HL-60/S4 treated with phorbol 12-myristate 13-acetate at 8.2 ng/mL for 4 days and 3 days (cell line): ENCODE data around the gene TMEM14C.

Experiments
- in situ Hi-C: fragments of 300-500 bp; cut with MboI; formaldehyde crosslinking; loops from 2 replicates; pipeline ENCODE4 v1.15.0; 2022; ENCODE audit warnings: low sequenced_read_pairs

TMEM14C gene

DNA sequence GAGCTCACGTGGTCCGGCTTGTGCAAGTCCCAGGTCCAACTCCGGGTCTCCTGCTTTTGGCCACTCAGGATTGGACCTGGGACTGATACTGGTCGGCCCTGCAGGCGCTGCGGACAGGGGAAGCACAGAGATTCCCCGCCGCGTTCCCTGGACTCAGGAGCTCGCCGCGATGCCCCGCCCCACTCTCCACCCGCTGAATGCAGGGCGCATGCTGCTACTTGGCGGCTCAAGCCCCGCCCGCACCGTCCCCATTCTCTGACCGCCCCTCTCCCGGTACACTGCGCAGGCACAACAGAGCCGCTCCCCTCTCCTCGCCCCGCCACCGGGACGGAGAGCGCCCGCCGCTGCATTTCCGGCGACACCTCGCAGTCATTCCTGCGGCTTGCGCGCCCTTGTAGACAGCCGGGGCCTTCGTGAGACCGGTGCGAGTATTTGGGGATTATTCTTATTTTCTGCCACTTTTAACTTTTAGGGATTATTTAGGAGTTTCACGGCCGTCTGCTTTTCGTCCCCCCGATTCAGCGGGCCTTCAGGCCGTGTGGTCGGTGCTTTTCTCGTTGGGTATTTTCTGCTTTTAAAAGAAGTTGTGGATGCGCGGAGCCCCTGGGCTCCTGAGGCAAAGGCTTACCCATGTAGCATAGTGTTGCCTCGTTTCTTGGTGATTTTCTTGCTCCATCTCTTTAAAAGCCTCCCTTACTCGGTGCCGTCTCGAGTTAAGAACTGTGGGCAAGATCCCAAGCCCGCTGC, at the start of gene TMEM14C:
TMEM14C (plus strand) TSS at position 251 of the 747 bp plus-strand sequence. CDS start 1,544 bp downstream, outside the sequence.
- in situ Hi-C loops: no loop called here

DNA sequence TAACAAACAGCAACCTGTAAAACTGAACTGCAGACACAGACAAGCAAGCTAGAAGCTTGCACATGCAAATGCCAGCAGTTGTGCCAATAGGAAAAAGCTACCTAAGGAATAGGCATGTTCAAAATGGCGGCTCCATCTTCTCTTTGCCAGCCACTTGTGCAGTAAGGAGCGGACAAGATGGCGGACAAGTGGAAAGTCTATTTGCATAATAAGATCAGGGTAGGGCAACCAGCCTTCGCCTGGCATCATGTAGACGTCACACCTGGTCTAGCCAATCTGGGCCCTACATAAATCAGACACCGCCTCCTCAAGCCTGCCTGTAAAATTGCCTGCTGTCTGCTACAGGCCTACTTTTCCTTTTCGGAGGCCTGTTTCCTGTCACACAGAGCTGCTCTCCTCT, 46.5 kb upstream of the TMEM14C start:
- in situ Hi-C loops: no loop called here

DNA sequence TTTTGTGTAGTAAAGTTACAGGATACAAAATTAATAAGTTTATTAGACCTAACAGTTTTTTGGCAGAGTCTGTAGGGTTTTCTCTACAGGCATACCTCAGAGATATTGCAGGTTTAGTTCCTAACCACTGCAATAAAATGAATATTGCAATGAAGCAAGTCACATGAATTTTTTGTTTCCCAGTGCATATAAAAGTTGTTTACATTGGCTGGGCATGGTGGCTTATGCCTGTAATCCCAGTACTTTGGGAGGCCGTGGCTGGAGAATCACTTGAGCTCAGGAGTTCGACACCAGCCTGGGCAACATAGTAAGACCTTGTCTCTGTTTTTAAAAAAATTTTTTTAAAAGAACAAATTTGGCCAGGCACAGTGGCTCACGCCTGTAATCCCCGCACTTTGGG, 44.4 kb upstream of the TMEM14C start:
- in situ Hi-C loops: no loop called here

DNA sequence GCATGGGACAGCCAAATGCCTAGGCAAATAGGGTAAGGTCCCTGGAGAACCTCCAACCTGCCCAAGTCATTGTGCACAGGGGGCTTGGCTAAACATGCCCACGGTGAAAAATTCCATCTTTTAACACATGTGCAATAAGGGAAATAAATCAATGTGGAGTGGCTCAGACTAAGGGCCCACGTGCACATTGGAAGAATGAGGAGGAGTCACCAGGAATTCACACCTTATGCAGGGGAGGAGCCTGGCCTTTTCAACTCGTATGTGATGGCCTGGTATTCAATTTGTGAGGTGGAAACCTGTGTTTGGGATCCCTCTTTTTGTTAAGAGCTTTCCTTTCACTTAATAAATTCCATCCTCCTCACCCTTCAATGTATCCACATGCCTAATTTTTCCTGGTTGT, 41.1 kb upstream of the TMEM14C start:
- in situ Hi-C loops: no loop called here

DNA sequence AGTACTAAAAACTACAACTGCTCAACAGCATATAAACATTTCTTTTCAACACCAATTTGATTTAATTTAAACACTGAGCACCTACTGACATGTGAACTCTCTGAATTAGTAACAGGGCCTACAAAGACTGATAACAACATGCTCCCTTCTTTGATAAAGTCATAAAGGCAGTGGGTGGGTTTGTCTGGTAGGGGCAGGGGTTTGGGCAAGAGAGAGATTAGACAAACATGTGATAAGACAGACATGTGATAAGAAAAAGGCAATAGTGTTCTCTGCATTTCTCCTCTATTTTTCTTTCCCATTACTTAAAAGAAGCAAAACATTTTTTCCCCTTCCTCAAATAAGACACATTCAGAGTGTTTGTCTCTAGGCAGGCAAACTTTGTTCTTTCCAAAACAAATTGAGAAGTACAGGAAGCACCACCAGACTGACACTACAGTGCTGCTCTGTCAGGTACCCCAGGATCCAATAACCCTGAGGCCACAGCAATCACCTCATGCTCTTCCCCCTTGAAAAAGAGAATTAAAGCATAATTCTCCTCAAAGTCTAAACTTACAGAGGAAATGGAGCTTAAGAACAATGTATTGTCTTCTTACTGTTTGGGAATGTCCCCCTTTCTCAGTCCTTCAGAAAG, 40.4 kb upstream of the TMEM14C start:
- in situ Hi-C loops: no loop called here

DNA sequence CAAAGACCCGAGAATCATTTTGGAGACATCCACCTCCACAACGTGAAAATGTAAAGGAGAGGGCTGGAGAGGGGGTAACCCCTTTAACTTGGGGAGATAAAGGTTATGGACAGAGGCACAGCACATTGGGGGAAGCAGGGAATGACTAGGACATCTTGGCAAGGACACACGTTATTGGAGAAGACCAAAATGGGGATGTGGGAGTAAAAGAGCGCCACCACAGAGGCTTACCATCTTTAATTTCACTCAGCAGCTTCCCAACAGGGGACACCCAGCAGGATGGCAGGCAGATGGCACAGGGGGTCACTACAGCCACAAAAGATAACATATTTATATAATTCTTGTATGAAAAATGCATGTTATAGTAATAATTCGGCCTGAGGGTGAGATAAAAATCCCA, 38.3 kb upstream of the TMEM14C start:
- in situ Hi-C loops: no loop called here

DNA sequence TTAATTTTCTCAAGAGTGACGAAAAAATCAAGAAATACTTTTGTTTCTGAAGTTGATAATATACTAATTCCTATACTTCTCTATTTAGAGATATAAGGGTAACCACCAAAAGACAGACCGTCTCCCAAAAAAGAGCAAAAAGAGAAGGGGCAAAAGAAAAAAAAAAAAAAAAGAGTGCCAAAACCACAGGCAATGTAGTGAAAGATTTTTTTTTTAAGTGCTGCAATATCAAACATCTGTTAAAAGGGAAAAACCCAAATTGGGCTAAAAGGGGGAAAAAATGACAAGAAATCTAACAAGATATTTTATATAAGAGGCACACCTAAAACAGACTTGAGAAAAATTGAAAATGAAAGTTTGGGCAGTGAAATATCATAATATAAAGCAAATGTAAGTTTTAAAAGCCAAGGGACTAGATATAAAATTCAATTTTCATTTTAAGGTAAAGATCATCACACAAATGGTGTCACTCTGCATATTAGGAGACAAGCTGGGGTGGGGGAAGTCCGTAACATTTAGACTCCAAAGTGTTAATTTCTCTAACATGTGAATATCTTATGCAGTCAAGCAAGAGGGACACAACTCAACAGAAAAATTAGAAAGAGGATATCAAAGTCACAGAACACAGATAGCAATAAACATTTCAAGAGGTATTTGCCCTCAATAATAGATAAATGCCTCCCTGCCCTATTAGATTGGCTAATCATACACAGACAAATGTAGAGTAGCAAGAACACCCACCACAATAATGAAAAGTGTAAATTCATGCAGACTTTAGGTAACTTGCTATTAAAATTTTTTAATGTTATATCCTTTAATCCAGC, 37.6 kb upstream of the TMEM14C start:
- in situ Hi-C loops: no loop called here

DNA sequence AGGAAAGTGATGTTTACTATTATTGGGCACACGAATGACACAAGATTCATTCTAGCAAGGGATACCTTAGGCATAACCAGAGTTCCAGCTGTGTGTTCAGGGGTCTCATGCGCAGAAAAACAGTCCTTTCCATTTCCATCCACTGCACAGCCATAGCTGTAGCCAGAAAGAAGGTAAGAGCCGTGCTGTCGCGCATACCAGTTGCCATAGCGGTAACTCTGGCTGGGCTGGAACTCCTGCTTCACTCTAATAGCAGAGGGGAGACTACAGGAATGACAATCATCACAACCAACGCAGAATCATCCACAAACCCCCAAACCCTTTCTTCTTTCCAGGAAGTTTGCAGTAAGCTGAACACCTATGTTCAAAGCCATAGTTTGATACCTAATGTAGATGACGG, 36.0 kb upstream of the TMEM14C start:
- in situ Hi-C loops: no loop called here

DNA sequence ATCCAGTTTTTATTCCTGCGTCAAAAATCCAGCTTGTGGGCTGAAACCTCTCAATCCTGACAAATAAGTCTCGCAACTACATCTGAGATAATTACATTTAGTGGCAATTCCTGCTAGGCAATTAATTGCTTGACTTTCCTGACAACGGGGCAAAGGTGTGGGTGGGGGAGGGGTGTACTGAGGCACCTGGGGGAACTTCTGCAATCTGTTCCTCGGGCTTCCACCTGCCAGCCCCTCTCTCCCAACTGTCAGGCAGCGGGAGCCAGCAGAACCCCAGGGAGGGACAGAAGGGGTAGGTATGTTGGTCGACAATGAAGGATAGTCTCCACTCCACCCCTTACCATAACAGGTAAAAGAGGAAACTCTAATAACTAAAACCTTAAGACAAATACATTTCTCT, 35.3 kb upstream of the TMEM14C start:
- in situ Hi-C loops: no loop called here

DNA sequence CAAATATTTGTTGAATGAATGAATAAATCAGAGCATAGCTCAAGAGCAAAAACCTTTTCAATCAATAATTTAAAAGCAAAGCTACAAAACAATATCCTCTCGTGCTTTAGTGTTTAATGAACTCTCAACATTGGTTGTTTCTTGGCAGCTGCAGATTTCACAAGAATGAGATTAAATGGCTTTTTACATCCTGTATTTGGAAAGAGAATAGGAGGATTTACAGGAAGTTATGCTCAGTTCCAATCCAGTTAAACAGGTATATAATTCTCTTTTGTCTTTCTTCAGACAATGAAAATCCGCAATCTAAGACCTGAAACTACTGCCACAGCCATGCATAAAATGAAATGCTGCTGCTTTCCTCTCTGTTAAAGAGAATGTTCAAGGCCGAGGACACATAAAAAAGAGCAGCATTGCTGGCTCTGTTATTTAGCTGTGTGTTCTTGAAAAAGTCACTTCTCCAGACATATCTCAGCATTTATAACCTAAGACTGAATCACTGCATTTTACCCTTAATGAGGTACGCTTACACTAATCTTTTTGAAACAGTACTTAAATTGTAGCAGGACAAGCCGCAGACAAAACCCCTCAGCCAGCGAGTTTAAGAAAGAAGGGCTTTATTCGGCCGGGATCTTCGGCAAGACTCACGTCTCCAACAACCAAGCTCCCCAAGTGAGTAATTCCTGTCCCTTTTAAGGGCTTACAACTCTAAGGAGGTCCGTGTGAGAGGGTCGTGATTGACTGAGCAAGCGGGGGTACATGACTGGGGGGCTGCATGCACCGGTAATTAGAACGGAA, 32.0 kb upstream of the TMEM14C start:
- in situ Hi-C loops: no loop called here

DNA sequence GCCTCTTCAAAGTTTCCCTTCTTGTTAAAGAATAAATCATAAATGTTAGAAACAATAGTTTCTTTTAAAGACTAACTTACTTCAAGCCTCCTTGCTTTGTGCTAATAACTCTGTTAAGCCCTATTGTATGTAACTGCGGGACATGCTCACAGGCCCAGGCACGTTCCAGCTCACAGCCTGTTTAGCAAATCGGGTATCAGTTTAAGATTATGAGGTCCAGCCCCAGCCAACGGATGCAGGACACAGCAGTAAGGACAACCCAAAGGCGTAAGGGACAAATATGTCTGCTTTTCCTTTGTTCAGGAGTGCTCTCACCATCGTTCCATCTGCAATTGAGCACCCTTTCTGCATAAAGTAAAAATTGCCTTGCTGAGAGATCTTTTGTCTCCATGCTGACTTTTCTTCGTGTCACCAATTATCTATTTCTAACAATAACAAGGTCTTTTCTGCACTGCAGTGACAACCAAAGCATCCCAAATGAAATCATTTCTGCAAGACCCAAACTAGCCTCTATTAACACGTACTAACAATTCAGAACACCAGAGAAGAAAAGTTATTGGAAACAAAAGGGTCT, 29.8 kb upstream of the TMEM14C start:
- in situ Hi-C loops: no loop called here

DNA sequence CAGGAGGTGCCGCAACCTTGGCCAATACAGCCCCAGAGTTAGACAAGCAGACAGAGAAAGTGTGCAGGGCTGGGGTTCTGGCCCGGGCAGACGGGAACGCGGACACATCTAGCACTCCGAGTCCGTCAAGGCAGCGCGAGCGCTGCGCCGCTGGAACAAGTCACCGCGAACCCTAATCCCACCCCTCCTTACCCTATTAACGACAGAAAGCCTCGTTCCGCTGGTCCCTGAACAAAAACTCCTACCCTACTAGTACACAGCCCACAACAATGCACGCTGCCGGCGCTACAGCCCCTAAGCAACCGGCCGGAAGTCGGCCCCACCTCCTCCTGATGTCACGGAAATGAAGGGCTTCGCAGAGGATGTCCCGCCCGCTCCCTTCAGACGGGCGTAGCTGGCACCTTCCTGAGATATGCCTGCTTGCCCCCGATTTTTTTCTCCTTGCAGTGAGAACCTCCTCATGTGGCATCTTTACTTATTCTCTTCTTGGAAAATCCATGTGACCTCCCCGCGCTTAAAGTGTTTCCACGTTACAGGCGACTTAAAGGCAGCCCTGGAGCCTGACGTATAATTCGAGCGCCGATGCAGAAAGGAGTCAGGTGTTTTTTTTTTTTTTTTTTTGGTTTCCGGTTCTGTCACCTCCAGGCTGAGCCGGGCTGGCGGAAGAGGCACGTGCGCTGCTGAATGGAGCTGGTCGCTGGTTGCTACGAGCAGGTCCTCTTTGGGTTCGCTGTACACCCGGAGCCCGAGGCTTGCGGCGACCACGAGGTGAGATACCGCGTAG, 28.4 kb upstream of the TMEM14C start, which contains the start of the genes C6orf52 and PAK1IP1:
C6orf52 (minus strand) TSS at position 315 of the 784 bp plus-strand sequence. CDS start 7,066 bp downstream, outside the sequence.
PAK1IP1 (plus strand) TSS at position 671 of the 784 bp plus-strand sequence; CDS start at position 685, 14 bp downstream.
- in situ Hi-C loops: no loop called here

DNA sequence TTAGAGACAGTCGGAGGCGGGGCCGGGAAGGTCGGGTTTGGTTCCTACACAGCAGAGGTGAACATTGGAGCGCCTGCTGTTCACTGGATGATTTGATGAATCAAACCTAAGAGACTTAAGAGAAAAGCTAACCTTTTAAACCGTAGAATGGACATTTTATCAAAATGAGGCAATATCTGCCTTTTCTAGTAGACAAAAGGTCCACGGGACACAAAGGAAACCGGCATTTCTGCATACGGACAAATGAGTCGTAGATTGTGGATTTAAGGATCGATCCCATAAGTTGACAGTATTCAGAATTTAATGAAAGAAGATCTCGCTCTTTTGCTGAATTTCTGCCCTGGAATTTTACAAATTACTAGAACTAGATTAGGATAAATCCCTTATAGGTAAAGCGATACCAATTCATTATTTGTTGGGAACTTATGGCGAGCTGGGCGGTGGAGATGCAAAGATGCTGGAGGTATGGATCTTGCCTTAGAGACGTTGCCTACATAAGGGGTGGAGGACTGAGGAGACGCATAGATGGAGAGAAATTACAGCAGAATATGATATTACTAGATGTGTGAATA, 27.7 kb upstream of the TMEM14C start:
- in situ Hi-C loops: no loop called here

DNA sequence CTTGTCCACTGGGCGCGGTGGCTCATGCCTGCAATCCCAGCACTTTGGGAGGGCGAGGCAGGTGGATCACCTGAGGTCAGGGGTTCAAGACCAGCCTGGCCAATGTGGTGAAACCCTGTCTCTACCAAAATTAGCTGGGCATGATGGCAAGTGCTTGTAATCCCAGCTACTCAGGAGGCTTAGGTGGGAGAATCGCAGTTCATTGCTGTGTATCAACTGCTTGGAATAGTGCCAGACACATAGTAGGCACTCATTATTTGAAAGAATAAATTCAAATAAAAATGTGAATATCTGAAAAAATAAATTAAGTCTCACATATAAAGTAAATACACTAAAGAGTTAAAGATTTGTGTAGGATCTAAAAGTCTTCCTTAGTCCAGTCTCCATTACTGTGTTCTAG, 26.2 kb upstream of the TMEM14C start:
- in situ Hi-C loops: no loop called here

DNA sequence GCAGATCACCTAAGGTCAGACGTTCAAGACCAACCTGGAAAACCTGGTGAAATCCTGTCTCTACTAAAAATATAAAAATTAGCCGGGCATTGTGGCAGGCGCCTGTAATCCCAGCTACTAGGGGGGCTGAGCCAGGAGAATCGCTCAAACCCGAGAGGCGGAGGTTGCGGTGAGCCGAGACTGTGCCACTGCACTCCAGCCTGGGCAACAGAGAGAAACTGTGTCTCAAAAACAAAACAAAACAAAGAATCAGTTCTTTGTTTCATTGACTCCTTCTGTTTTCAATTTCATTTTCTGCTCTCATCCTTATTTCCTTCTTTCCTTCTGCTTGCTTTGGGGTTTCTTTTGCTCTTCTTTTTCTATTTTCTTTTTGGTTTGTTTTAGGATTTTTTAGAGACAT, 8.9 kb upstream of the TMEM14C start:
- in situ Hi-C loops: no loop called here

DNA sequence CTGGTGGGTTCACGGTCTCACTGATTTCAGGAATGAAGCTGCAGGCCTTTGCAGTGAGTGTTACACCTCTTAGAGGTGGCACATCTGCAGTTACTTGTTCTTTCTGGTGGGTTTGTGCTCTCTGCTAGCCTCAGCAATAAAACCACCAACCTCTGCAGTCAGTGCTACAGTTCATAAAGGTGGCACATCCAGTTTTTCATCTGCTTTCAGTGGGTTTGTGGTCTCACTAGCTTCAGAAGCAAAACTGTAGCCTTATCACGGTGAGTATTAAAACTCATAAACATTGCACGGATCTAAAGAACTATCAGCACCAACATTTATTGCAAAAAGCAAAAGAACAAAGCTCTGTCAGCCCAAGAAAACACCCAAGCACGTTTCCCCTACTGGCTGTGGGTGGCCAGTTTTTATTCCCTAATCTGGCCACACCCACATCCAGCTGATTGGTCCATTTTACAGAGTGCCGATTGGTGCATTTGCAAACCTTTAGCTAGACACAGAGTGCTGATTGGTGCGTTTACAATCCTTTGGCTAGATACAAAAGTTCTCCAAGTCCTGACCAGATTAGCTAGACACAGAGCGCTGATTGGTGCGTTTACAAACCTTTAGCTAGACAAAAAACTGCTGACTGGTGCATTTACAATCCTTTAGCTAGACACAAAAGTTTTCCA, 3.4 kb upstream of the TMEM14C start:
- in situ Hi-C loops: no loop called here

DNA sequence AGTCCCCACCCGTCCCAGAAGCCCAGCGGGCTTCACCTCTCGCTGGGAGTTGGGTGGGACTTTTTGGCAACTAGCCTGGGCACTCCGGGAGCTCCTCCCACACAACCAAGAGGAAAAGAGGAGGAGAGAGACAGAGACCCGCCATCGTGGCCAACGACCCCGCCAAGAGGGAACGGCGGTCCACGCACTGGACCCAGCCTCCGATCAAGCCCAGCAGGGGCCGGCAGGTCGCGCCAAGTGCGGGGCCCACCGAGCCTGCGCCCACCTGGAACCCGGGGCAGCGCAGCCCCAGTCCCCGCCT, 3.0 kb upstream of the TMEM14C start:
- in situ Hi-C loops: no loop called here

DNA sequence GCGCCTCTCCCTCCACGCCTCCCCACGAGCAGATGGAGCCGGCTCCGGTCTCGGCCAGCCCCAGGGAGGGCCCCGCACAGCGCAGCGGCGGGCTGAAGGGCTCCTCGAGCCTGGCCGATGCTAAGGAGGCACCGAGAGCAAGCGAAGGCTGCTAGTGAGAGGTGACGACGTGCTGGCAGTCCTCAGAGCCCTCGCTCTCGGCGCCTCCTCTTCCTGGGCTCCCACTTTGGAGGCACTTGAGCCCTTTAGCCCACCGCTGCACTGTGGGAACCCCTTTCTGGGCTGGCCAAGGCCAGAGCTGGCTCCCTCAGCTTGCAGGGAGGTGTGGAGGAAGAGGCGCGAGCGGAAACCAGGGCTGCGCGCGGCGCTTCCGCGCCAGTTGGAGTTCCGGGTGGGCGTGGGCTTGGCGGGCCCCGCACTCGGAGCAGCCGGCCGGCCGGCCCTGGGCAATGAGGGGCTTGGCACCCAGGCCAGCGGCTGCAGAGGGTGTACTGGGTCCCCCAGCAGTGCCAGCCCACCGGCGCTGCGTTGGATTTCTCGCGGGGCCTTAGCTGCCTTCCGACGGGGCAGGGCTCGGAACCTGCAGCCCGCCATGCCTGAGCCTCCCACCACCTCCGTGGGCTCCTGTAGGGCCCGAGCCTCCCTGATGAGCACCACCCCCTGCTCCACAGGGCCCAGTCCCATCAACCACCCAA, 2.5 kb upstream of the TMEM14C start:
- in situ Hi-C loops: no loop called here
